Measurements from ENCODE around the gene HDAC7.

DNA sequence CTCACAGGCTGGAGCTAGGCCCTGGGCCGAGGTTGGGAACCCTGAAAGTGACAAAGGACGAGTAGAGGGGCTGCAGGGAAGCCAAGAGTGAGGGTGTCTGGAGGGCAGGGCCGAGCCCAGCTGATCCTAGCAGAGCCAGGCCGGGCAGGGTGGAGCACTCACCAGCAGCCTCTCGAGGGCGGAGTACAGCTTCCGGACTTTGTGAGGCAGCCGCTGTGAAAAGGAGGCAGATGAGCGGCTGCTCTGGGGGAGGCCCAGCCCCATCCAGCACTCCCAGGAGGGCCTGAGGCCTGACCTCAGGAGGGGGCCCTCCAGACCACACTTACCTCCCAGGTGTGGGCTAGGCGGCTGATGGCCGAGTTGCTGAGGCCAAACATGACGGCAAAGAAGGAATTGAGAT lies 79.7 kb downstream of the HDAC7 start:
- TF ChIP-seq POLR2A (IDR thresholded peaks at IDR 0.05) (no peak), EP300 (IDR thresholded peaks at IDR 0.05) (no peak)
- TF ChIP-seq, protein P1, sequence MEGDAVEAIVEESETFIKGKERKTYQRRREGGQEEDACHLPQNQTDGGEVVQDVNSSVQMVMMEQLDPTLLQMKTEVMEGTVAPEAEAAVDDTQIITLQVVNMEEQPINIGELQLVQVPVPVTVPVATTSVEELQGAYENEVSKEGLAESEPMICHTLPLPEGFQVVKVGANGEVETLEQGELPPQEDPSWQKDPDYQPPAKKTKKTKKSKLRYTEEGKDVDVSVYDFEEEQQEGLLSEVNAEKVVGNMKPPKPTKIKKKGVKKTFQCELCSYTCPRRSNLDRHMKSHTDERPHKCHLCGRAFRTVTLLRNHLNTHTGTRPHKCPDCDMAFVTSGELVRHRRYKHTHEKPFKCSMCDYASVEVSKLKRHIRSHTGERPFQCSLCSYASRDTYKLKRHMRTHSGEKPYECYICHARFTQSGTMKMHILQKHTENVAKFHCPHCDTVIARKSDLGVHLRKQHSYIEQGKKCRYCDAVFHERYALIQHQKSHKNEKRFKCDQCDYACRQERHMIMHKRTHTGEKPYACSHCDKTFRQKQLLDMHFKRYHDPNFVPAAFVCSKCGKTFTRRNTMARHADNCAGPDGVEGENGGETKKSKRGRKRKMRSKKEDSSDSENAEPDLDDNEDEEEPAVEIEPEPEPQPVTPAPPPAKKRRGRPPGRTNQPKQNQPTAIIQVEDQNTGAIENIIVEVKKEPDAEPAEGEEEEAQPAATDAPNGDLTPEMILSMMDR (IDR thresholded peaks at IDR 0.05): no peak

All from tibial nerve (tissue), 4 donors.